CD4-positive, alpha-beta T cell (primary cell): ENCODE measurements around the gene SLC25A31. TPM values are rescaled to one million over a fixed set of nuclear protein-coding genes. Genes with fewer than 3 reads are reported as not detected.

Experiments used
- ATAC-seq: fragments of 200-7000 bp; cut with Tn5 transposase; one replicate; pipeline ENCODE4 v1.10.0; 2022; ENCODE audit warnings: mild to moderate bottlenecking; ENCODE audit not compliant: poor library complexity
- CTCF ChIA-PET: fragments of 350-600 bp; sonication (Branson Sonifier 250); formaldehyde crosslinking; loops from one replicate; lab custom pipeline; 2021; ENCODE audit warnings: antibody characterized with exemption, inconsistent platforms; lab: Charles Lee
- POLR2A ChIA-PET: fragments of 350-600 bp; sonication (Branson Sonifier 250); formaldehyde crosslinking; loops from one replicate; lab custom pipeline; 2021; ENCODE audit warnings: antibody characterized with exemption, inconsistent platforms; lab: Charles Lee
- DNase-seq, 14 experiments: peaks; one replicate each; pipeline ENCODE4 v3.0.0-alpha.2; 2013 to 2020; ENCODE audit warnings: mixed read lengths in 2 of 14
- H3K27ac ChIP-seq, 2 donors: one replicate each; pipeline versions ENCODE4 v1.5.1 to v1.7.0; 2013; ENCODE audit warnings: low read length in 2 of 2, low read depth in 1 of 2, mild to moderate bottlenecking in 1 of 2
- H3K27me3 ChIP-seq, 2 experiments: 1 replicate in 1 of 2; 2 replicates in 1 of 2; pipeline versions ENCODE4 v1.6.1 to v1.7.0; 2013; ENCODE audit warnings: low read length in 2 of 2, control low read depth in 1 of 2, mild to moderate bottlenecking in 1 of 2, moderate library complexity in 1 of 2; ENCODE audit not compliant: insufficient read depth in 2 of 2, control insufficient read depth in 1 of 2
- H3K36me3 ChIP-seq: one replicate; pipeline ENCODE4 v1.6.1; 2013; ENCODE audit warnings: low read length, control low read depth; ENCODE audit not compliant: insufficient read depth
- H3K4me1 ChIP-seq: one replicate; pipeline ENCODE4 v1.6.1; 2013; ENCODE audit warnings: low read length, control low read depth; ENCODE audit not compliant: insufficient read depth
- H3K4me3 ChIP-seq: one replicate; pipeline ENCODE4 v1.5.1; 2013; ENCODE audit warnings: mild to moderate bottlenecking, low read length, moderate library complexity
- H3K9me3 ChIP-seq, 2 experiments: 1 replicate in 1 of 2; 2 replicates in 1 of 2; pipeline versions ENCODE4 v1.6.1 to v1.7.0; 2013; ENCODE audit warnings: low read length in 2 of 2, mild to moderate bottlenecking in 2 of 2, control low read depth in 1 of 2, moderate library complexity in 1 of 2; ENCODE audit not compliant: control insufficient read depth in 1 of 2, insufficient read depth in 1 of 2
- H3K27ac Mint-ChIP-seq: one replicate; pipeline ENCODE4 v1.8.0; 2020; ENCODE audit warnings: mixed read lengths
- H3K27me3 Mint-ChIP-seq: one replicate; pipeline ENCODE4 v1.8.0; 2021; ENCODE audit warnings: mixed read lengths
- H3K36me3 Mint-ChIP-seq: one replicate; pipeline ENCODE4 v1.8.0; 2021; ENCODE audit warnings: low read depth, mixed read lengths
- H3K4me1 Mint-ChIP-seq: one replicate; pipeline ENCODE4 v1.8.0; 2021; ENCODE audit warnings: low read depth, mixed read lengths
- H3K4me3 Mint-ChIP-seq: one replicate; pipeline ENCODE4 v1.8.0; 2020; ENCODE audit warnings: mild to moderate bottlenecking, mixed read lengths
- H3K9me3 Mint-ChIP-seq: one replicate; pipeline ENCODE4 v1.8.0; 2020; ENCODE audit warnings: mixed read lengths
- CTCF ChIP-seq: fragments of 200-600 bp; IDR thresholded peaks from one replicate; pipeline ENCODE4 v1.8.0; 2022; ENCODE audit warnings: antibody characterized with exemption, mild to moderate bottlenecking
- intact Hi-C, 2 experiments: fragments of 100-400 bp; cut with DNase I in 1 of 2; cut with micrococcal nuclease in 1 of 2; formaldehyde crosslinking; loops; one replicate each; pipeline versions ENCODE4 v1.15.1 to v1.9.0; 2023 to 2025; cut with DNase I, micrococcal nuclease
- total RNA-seq, 174 experiments: library from RNA in 2 of 174; stranded (reverse) in 2 of 174; gene quantifications; one replicate each; pipeline ENCODE4 v1.2.3 and lab custom pipeline; 2021 to 2026

Gene SLC25A31
- total RNA-seq, 2 experiments from 2014 or later = not detected

GRCh38 chr4:127759228-127759820 lies 29.1 kb downstream of the SLC25A31 start:
- Histone ChIP-seq H3K4me1 (no peaks in the 10 kb centered on the region), H3K9me3 (peaks cover 0 to 5% of the 10 kb centered on the region in 2 experiments), H3K4me3 (no peak overlapping the region), H3K27me3 (no peaks in the 10 kb centered on the region), H3K27ac (no peak overlapping the region), H3K36me3 (no peaks in the 10 kb centered on the region)
- intact Hi-C loops = no loop called here
- peaks cover 3% of the 10 kb centered on the region for H3K9me3 Mint-ChIP-seq
- ATAC-seq (no peak), DNase-seq (no peak)
- H3K27me3 Mint-ChIP-seq = no peaks in the 10 kb centered on the region
- TF ChIP-seq CTCF = no peak
- ChIA-PET POLR2A (no interaction called here), CTCF (no interaction called here)
- no peak overlapping the region for H3K4me3 Mint-ChIP-seq
- H3K36me3 Mint-ChIP-seq = no peaks in the 10 kb centered on the region
- no peak overlapping the region for H3K27ac Mint-ChIP-seq
- no peaks in the 10 kb centered on the region for H3K4me1 Mint-ChIP-seq

GRCh38 chr4:127759893-127760292 lies 29.7 kb downstream of the SLC25A31 start:
- no peak overlapping the region for H3K27ac Mint-ChIP-seq
- H3K4me1 ChIP-seq = no peaks in the 10 kb centered on the region
- no peak overlapping the region for H3K27ac ChIP-seq
- DNase-seq = no peak
- TF ChIP-seq CTCF = no peak
- no peak overlapping the region for H3K4me3 Mint-ChIP-seq
- no peak overlapping the region for H3K4me3 ChIP-seq
- intact Hi-C loops = no loop called here
- no peak for ATAC-seq
- H3K27me3 Mint-ChIP-seq = no peaks in the 10 kb centered on the region
- POLR2A ChIA-PET = no interaction called here
- CTCF ChIA-PET = no interaction called here
- no peaks in the 10 kb centered on the region for H3K36me3 ChIP-seq
- peaks cover 3% of the 10 kb centered on the region for H3K9me3 Mint-ChIP-seq
- no peaks in the 10 kb centered on the region for H3K36me3 Mint-ChIP-seq
- no peaks in the 10 kb centered on the region for H3K4me1 Mint-ChIP-seq
- H3K27me3 ChIP-seq = no peaks in the 10 kb centered on the region
- peaks cover 0 to 5% of the 10 kb centered on the region in 2 experiments for H3K9me3 ChIP-seq

- ChIA-PET POLR2A (no interaction called here), CTCF (no interaction called here)
- no peaks in the 10 kb centered on the region for H3K9me3 ChIP-seq
- H3K27me3 Mint-ChIP-seq = peaks cover 53% of the 10 kb centered on the region
- H3K27me3 ChIP-seq = peaks cover 6 to 23% of the 10 kb centered on the region in 2 experiments
- H3K4me1 ChIP-seq = no peaks in the 10 kb centered on the region
- no peak overlapping the region for H3K4me3 Mint-ChIP-seq
- no peaks in the 10 kb centered on the region for H3K4me1 Mint-ChIP-seq
- no peak for DNase-seq
- H3K27ac ChIP-seq = no peak overlapping the region
- ATAC-seq = no peak
- H3K27ac Mint-ChIP-seq = no peak overlapping the region
- intact Hi-C loops = no loop called here
- no peak for TF ChIP-seq CTCF
- no peaks in the 10 kb centered on the region for H3K36me3 ChIP-seq
- no peaks in the 10 kb centered on the region for H3K36me3 Mint-ChIP-seq
- no peak overlapping the region for H3K4me3 ChIP-seq
- no peaks in the 10 kb centered on the region for H3K9me3 Mint-ChIP-seq
Observed at GRCh38 chr4:127771535-127772275, 41.5 kb downstream of the SLC25A31 start.
